ENCODE results near the gene BRINP3.
"Not testable (repeated sequence)": the region's sequence is repeated elsewhere in the genome, so short reads cannot be mapped to it uniquely, and the experiment has no call there.

BRINP3 gene

GRCh38 chr1:190175320-190175719 is 302.3 kb downstream of the BRINP3 start:
- no peak for DNase-seq

- DNase-seq = no peak
Observed at GRCh38 chr1:190172651-190173430, 304.8 kb downstream of the BRINP3 start.

- DNase-seq = no peak
Observed at GRCh38 chr1:190170321-190170720, 307.3 kb downstream of the BRINP3 start.

GRCh38 chr1:190169311-190170067 is 308.2 kb downstream of the BRINP3 start:
- DNase-seq = no peak

GRCh38 chr1:190168893-190169280 is 308.8 kb downstream of the BRINP3 start:
- DNase-seq = no peak

GRCh38 chr1:190168116-190168892 is 309.4 kb downstream of the BRINP3 start:
- no peak for DNase-seq

- no peak for DNase-seq
Observed at GRCh38 chr1:190159146-190159545, 318.5 kb downstream of the BRINP3 start.

- DNase-seq = no peak
Observed at GRCh38 chr1:190154744-190155143, 322.9 kb downstream of the BRINP3 start.

- DNase-seq = no peak
Observed at GRCh38 chr1:190147616-190148015, 330.0 kb downstream of the BRINP3 start.

GRCh38 chr1:190144650-190145049 is 333.0 kb downstream of the BRINP3 start:
- no peak for DNase-seq

- DNase-seq = no peak
Observed at GRCh38 chr1:190140644-190141043, 337.0 kb downstream of the BRINP3 start.

- no peak for DNase-seq
Observed at GRCh38 chr1:190138702-190139101, 339.0 kb downstream of the BRINP3 start.

- no peak for DNase-seq
Observed at GRCh38 chr1:190138266-190138665, 339.4 kb downstream of the BRINP3 start.

GRCh38 chr1:190129366-190129765 is 348.3 kb downstream of the BRINP3 start:
- no peak for DNase-seq

- no peak for DNase-seq
Observed at GRCh38 chr1:190126728-190127127, 350.9 kb downstream of the BRINP3 start.

- DNase-seq = no peak
Observed at GRCh38 chr1:190124068-190124467, 353.6 kb downstream of the BRINP3 start.

- DNase-seq = not testable (repeated sequence)
Observed at GRCh38 chr1:190120564-190120963, 357.1 kb downstream of the BRINP3 start.

GRCh38 chr1:190119683-190120082 is 358.0 kb downstream of the BRINP3 start:
- DNase-seq = no peak

GRCh38 chr1:190116921-190117320 is 360.7 kb downstream of the BRINP3 start:
- no peak for DNase-seq

GRCh38 chr1:190104961-190105360 is 372.7 kb downstream of the BRINP3 start:
- no peak for DNase-seq

- DNase-seq = no peak
Observed at GRCh38 chr1:190102757-190103326, 374.8 kb downstream of the BRINP3 start.

GRCh38 chr1:190101756-190102155 is 375.9 kb downstream of the BRINP3 start:
- DNase-seq = no peak

GRCh38 chr1:190098756-190099155 is 378.9 kb downstream of the BRINP3 start:
- no peak for DNase-seq

All from SW 1271 (cell line).